Measurements from ENCODE around the gene KLHL3.

KLHL3 gene

DNA sequence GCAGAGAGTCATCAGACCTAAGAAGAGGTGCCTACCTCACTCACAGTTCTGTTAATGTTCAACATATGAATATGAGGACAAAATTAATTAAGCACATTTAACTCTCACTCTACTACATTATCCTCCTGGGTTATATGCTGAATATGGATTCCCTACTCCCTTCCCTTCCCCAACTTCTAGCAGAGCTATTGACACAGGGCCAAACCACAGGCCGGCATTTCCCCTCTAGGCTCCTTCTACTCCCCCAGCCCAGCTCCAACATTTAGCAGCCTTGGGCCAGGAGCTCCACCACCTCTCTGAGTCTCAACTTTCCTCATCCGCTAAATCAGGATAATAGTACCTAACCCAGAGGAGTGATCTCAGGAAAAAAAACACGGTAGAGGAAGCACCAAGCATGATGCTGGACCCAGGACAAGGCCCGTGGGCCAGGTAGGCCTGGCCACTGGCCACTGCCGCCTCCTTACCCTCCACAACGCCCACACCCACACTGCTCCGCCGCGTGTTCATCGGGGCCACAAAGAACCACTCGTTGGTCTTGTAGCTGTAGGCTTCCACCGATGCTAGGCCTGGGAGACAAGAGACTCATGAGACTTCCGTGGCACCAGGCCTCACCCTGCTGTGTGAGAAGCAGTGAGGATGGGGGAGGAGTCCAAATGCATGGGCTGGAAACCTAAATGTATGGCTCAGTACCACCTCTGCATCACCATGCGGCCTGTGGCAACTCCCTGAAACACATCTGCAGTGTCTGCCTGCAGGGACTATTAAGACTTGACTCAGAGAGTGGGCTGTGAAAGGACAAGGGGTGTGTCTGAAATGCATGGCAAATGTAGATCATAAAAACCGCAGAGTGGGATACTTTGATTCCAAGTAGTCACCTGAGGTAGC, 98.8 kb downstream of the KLHL3 start:
- DNase-seq (ENCODE audit: low read depth) = no peak
- no peak overlapping the region for H3K4me3 ChIP-seq (ENCODE audit: low read depth, low read length)
- TF ChIP-seq, protein P1, sequence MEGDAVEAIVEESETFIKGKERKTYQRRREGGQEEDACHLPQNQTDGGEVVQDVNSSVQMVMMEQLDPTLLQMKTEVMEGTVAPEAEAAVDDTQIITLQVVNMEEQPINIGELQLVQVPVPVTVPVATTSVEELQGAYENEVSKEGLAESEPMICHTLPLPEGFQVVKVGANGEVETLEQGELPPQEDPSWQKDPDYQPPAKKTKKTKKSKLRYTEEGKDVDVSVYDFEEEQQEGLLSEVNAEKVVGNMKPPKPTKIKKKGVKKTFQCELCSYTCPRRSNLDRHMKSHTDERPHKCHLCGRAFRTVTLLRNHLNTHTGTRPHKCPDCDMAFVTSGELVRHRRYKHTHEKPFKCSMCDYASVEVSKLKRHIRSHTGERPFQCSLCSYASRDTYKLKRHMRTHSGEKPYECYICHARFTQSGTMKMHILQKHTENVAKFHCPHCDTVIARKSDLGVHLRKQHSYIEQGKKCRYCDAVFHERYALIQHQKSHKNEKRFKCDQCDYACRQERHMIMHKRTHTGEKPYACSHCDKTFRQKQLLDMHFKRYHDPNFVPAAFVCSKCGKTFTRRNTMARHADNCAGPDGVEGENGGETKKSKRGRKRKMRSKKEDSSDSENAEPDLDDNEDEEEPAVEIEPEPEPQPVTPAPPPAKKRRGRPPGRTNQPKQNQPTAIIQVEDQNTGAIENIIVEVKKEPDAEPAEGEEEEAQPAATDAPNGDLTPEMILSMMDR (IDR thresholded peaks at IDR 0.05; ENCODE audit: control insufficient read depth, extremely low read depth, insufficient read depth) = no peak

DNA sequence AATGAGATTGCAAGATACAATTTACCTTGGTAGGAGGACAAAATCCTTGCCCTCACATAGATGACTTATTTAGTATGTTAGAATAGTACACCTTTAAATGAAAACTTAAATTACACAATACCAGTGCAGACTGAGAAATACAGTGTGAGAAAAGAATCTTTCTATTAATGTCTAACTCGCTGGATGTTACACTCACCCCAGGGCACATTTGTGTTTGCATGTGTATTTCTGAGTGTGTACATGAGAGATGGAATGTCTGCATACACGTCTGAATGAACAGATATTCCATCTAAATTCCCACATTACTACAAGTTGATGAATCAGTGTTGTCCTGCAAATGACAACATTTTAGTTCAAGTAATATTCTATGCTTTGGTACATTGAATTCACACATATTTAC, 99.8 kb downstream of the KLHL3 start:
- DNase-seq (ENCODE audit: low read depth) = no peak

DNA sequence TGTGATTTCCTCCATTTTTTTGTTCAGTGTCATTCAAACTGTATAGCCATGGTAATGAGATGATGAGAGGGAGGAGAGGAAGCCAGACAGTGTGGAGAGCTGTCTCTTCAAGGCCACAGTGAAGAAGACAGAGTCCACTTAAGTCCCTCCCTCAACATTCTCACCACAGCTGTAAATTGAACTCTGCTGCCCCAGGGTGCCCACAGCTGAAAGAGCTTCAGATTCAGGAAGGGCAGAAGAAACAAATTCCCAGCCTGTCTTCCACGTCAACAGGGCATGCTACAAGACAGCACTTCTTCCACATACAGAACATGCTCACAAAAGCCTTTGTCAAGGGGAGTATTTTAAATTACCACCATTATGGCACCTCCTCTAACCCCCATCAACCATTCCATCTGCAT, 100.4 kb downstream of the KLHL3 start:
- no peak overlapping the region for H3K4me3 ChIP-seq (ENCODE audit: low read depth, low read length)
- TF ChIP-seq, protein P1 (IDR thresholded peaks at IDR 0.05; ENCODE audit: control insufficient read depth, extremely low read depth, insufficient read depth) = no peak
- no peak for DNase-seq (ENCODE audit: low read depth)

More for the DNA sequence above, 99.8 kb downstream of the KLHL3 start:
- no peak overlapping the region for H3K4me3 ChIP-seq (ENCODE audit: low read depth, low read length)
- TF ChIP-seq, protein P1 (IDR thresholded peaks at IDR 0.05; ENCODE audit: control insufficient read depth, extremely low read depth, insufficient read depth) = no peak

- TF ChIP-seq, protein P1 (IDR thresholded peaks at IDR 0.05; ENCODE audit: control insufficient read depth, extremely low read depth, insufficient read depth) = no peak
- no peak overlapping the region for H3K4me3 ChIP-seq (ENCODE audit: low read depth, low read length)
- no peak for DNase-seq (ENCODE audit: low read depth)
These were observed 102.0 kb downstream of the KLHL3 start for GRCh38 chr5:137633896-137634295.

DNA sequence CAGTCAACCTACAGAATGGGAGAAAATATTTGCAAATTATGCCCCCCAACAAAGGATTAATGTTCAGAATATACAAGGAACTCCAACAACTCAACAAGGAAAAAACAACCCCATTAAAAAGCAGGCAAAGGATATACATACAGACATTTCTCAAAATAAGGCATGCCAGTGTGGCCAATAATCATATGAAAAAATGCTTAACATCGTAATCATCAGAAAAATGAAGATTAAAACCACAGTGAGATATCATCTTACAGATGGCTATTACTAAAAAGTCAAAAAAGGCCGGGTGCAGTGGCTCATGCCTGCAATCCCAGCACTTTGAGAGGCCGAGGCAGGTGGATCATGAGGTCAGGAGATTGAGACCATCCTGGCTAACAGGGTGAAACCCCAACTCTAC, 103.2 kb downstream of the KLHL3 start:
- TF ChIP-seq, protein P1 (IDR thresholded peaks at IDR 0.05; ENCODE audit: control insufficient read depth, extremely low read depth, insufficient read depth) = no peak
- no peak for DNase-seq (ENCODE audit: low read depth)
- H3K4me3 ChIP-seq (ENCODE audit: low read depth, low read length) = no peak overlapping the region

DNA sequence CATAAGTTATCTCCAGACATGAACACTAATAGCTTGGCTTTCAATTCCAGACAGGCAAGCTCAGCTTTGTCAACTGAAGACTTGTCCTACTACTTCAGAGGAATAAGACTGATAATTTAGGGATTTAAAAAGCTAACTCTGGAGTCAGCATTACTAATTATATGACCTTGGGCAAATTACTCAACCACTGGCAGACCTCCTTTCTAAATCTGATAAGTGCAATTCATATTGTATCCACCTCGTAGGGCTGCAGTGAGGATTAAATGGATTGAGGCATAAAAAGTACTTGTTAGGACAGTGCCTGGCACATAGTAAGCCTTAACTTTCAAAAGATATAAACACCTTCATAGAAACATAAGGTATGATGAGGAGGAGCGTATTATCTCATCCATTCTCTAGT, 104.4 kb downstream of the KLHL3 start:
- H3K4me3 ChIP-seq (ENCODE audit: low read depth, low read length) = no peak overlapping the region
- TF ChIP-seq, protein P1 (IDR thresholded peaks at IDR 0.05; ENCODE audit: control insufficient read depth, extremely low read depth, insufficient read depth) = no peak
- DNase-seq (ENCODE audit: low read depth) = no peak

DNA sequence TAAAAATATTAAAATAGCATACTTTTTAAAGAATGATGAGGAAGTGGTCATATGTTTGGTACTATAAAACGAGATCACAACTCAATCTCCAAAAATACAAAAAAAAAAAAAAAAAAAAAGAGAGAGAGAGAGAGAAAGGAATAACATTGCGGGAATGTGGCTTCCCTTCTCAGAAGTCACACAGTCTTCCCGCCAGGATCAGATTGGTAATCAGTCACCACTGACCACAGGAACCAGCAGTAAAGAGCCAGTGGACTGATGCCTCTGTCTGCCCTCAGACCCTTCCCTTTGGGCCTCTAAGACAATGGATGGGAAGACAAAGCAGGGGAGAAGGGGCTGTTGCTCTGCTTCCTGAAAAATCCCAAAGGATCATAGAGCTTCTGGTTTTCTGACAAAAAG, 104.9 kb downstream of the KLHL3 start:
- TF ChIP-seq, protein P1 (IDR thresholded peaks at IDR 0.05; ENCODE audit: control insufficient read depth, extremely low read depth, insufficient read depth) = no peak
- DNase-seq (ENCODE audit: low read depth) = no peak

More for the DNA sequence above, 104.9 kb downstream of the KLHL3 start:
- no peak overlapping the region for H3K4me3 ChIP-seq (ENCODE audit: low read depth, low read length)
